SW 1271 (cell line): Measurements from ENCODE around the gene C4orf54.

ENCODE experiments used
- DNase-seq, 2 experiments: peaks; one replicate each; lab custom pipeline; 2025; lab: John Stamatoyannopoulos, UW

C4orf54 gene

GRCh38 chr4:99622341-99622740 lies 35.3 kb downstream of the C4orf54 start:
- DNase-seq = no peak

DNA sequence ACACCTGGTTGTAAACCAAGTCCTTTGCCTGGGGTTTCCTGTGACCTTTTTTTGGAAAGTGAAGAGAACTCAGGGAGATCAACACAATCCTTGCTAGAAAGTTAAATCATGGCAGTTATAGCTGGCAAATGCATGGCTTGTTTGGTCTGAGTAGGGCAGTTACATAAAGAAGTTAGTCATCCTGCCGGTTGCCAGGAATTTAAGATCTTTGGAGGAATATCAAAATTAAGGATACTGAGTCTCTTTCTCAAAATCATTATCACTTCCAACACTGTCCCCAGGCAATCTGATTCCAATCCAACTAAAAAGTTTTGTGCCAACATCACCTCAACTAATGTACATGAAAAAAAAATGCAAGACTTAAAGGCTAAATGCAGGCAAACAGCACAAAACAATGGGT lies 40.3 kb downstream of the C4orf54 start:
- DNase-seq = no peak

DNA sequence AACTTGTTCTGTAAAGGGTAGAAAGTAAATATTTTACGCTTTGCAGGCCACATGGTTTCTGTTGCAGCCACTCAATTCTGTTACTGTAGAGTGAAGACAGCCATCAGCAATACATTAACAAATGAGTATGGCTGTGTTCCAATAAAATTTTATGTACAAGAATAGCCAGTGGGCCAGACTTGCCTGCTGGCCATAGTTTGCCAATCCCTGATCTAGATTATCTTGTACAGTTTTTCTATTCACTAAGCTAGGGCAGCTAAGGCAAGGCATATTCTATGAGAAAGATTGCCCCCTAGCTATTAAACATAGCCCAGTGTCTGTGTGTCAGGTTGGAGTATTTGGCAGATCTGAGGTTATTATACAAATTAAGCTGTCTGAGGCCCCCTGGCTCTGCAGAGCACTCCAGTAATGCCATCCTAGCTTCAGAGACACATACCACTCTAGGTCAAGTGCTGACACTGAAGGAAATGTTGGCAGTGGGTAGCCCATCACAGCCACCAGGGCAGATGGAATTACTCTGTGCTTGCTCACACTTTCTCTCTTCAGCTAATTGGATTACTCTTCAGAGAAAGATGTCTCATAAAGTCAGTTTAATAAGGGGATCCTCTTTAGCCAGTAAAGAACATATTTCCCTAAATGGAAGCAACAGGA lies 42.3 kb downstream of the C4orf54 start:
- DNase-seq = no peak

DNA sequence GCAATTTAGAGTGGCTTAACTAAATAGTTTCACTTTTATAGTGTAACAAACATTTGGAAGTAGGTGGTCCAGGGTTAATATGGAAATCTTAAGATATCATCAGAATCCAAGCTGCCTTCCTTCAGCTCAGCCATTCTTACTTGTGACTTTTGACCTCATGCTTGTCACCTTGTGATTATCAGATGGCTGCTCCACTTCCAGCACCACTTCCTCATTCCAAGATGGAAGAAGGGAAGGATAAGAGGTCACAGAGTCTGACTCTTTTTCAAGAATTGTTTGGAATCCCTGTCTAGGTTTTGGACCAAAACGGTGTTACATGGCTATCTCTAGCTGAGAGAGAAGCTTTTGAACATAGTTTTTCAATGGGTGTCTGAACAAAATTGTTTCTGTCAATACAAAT lies 43.1 kb downstream of the C4orf54 start:
- DNase-seq = no peak

DNA sequence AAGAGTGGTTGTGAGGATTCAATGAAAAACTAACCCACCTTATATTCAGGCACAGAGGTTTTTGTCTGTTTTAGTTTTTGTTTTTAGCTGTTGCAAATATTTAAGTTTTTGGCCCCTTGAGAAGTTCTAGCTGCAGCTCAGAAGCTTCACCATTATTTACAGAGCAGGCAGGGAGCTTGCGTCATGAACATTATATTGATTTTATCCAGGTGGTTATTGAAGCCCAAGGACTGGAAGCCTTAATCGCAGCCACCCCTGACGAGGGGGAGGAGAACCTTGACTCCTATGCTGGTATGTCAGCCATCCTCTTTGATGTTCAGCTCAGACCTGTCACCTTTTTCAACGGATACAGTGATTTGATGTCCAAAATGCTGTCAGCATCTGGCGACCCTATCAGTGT lies 44.9 kb downstream of the C4orf54 start:
- no peak for DNase-seq

- no peak for DNase-seq
These were observed 45.3 kb downstream of the C4orf54 start for GRCh38 chr4:99612281-99612680.

- DNase-seq = no peak
These were observed 46.9 kb downstream of the C4orf54 start for GRCh38 chr4:99610605-99611175.

- DNase-seq = no peak
These were observed 49.2 kb downstream of the C4orf54 start for GRCh38 chr4:99608417-99608816.
